Erythroblast (primary cell): ENCODE measurements around the gene EXT2.

Experiments used
- DNase-seq, 2 experiments: peaks; one replicate each; lab custom pipeline; 2025; lab: John Stamatoyannopoulos, UW
- GATA1 ChIP-seq: IDR thresholded peaks from 2 replicates; pipeline ENCODE4 v1.6.1; 2011; ENCODE audit warnings: low read depth, mild to moderate bottlenecking, control low read depth, low read length, moderate library complexity
- POLR2A ChIP-seq: IDR thresholded peaks from 2 replicates; pipeline ENCODE4 v1.6.1; 2011; ENCODE audit warnings: mild to moderate bottlenecking, low read length

EXT2 gene

GRCh38 chr11:44244639-44245310 is 149.3 kb downstream of the EXT2 start:
- no peak for DNase-seq

GRCh38 chr11:44246726-44247125 is 151.2 kb downstream of the EXT2 start:
- TF ChIP-seq POLR2A: no peak
- TF ChIP-seq GATA1: no peak
- DNase-seq: no peak

More at GRCh38 chr11:44244639-44245310, 149.3 kb downstream of the EXT2 start:
- TF ChIP-seq POLR2A: no peak
- TF ChIP-seq GATA1: no peak

- DNase-seq: no peak
- TF ChIP-seq POLR2A (no peak), GATA1 (no peak)
Observed at GRCh38 chr11:44247508-44247907, 152.0 kb downstream of the EXT2 start.

- TF ChIP-seq GATA1 (no peak), POLR2A (no peak)
- DNase-seq: no peak
Observed at GRCh38 chr11:44248109-44248508, 152.6 kb downstream of the EXT2 start.

- TF ChIP-seq POLR2A (no peak), GATA1 (no peak)
- no peak for DNase-seq
Observed at GRCh38 chr11:44250421-44250820, 154.9 kb downstream of the EXT2 start.

- no peak for DNase-seq
- TF ChIP-seq POLR2A: no peak
- no peak for TF ChIP-seq GATA1
Observed at GRCh38 chr11:44252999-44253602, 157.6 kb downstream of the EXT2 start.

GRCh38 chr11:44255406-44256071 is 160.1 kb downstream of the EXT2 start:
- TF ChIP-seq GATA1: no peak
- TF ChIP-seq POLR2A: no peak
- no peak for DNase-seq

GRCh38 chr11:44256673-44257291 is 161.3 kb downstream of the EXT2 start:
- DNase-seq: no peak
- no peak for TF ChIP-seq GATA1
- TF ChIP-seq POLR2A: no peak

GRCh38 chr11:44257338-44258189 is 162.1 kb downstream of the EXT2 start:
- TF ChIP-seq POLR2A (no peak), GATA1 (no peak)
- DNase-seq: no peak

GRCh38 chr11:44258190-44258489 is 162.7 kb downstream of the EXT2 start:
- no peak for DNase-seq
- TF ChIP-seq GATA1 (no peak), POLR2A (no peak)

GRCh38 chr11:44258839-44259420 is 163.5 kb downstream of the EXT2 start:
- TF ChIP-seq POLR2A (no peak), GATA1 (no peak)
- no peak for DNase-seq

GRCh38 chr11:44260081-44260480 is 164.6 kb downstream of the EXT2 start:
- no peak for DNase-seq
- TF ChIP-seq GATA1: no peak
- no peak for TF ChIP-seq POLR2A
